BLaER1 treated with 17β-estradiol and CSF1 and Interleukin-3, amounts not matched to agents 10 nM and 100 nM (cell line): Measurements from ENCODE around the gene COX6A2.
"Not testable (repeated sequence)": the region's sequence is repeated elsewhere in the genome, so short reads cannot be mapped to it uniquely, and the experiment has no call there.

ENCODE experiments used
- H3K27ac ChIP-seq, 11 experiments: shearing (Covaris generic); formaldehyde crosslinking; 2 replicates each; pipeline ENCODE4 v1.8.1; 2022
- H3K27me3 ChIP-seq, 11 experiments: shearing (Covaris generic); formaldehyde crosslinking; 2 replicates each; pipeline ENCODE4 v1.8.1; 2022
- H3K36me3 ChIP-seq, 11 experiments: shearing (Covaris generic); formaldehyde crosslinking; 2 replicates each; pipeline ENCODE4 v1.8.1; 2022
- H3K4me1 ChIP-seq, 10 experiments: shearing (Covaris generic); formaldehyde crosslinking; 2 replicates each; pipeline ENCODE4 v1.8.1; 2022
- H3K4me2 ChIP-seq, 11 experiments: shearing (Covaris generic); formaldehyde crosslinking; 2 replicates each; pipeline ENCODE4 v1.8.1; 2022
- H3K4me3 ChIP-seq, 10 experiments: shearing (Covaris generic); formaldehyde crosslinking; 2 replicates each; pipeline ENCODE4 v1.8.1; 2022
- H3K9ac ChIP-seq, 11 experiments: shearing (Covaris generic); formaldehyde crosslinking; 2 replicates each; pipeline ENCODE4 v1.8.1; 2022
- H3K9me3 ChIP-seq, 11 experiments: shearing (Covaris generic); formaldehyde crosslinking; replicated peaks in 1 of 11; 2 replicates each; pipeline ENCODE4 v1.8.1; 2022
- H4K20me1 ChIP-seq, 11 experiments: shearing (Covaris generic); formaldehyde crosslinking; 2 replicates each; pipeline ENCODE4 v1.8.1; 2022
- Cebpa-rat ChIP-seq, 11 experiments: shearing (Covaris generic); IDR thresholded peaks; 2 replicates each; pipeline ENCODE4 v1.8.1; 2022

Gene COX6A2

GRCh38 chr16:31423241-31423640 is 4.9 kb downstream of the COX6A2 start:
- Histone ChIP-seq H3K36me3 (no peaks in the 10 kb centered on the region), H3K27me3 (no peaks in the 10 kb centered on the region), H3K4me1 (no peaks in the 10 kb centered on the region), H3K9ac (no peak overlapping the region), H3K4me3 (no peak overlapping the region), H3K9me3 (peaks cover 0 to 29% (median 6%) of the 10 kb centered on the region in 11 experiments; a peak in 8 of 22 replicates), H4K20me1 (no peaks in the 10 kb centered on the region), H3K27ac (no peak overlapping the region), H3K4me2 (no peak overlapping the region)
- no peak for TF ChIP-seq Cebpa-rat (IDR thresholded peaks at IDR 0.05)

DNA sequence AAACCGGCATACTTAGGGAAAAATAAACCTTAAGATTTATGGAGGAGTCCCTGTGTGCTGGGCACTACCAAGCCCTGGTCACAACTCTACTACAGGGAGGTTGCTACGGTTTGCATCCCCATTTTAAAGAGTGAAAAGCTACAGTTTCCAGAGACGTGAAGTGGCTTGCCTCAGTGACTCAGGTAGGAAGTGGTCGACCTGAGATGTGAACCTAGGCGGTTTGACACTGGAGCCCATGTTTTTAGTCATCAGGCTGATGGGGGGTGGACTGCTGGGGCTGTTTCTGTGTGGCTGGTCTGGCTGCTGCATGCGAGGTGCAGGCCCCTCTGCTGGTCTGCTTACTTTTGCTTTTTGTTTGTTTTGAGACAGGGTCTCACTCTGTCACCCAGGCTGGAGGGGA is 6.6 kb downstream of the COX6A2 start:
- H3K4me2 ChIP-seq, result no peak overlapping the region
- H3K9ac ChIP-seq, result no peak overlapping the region
- no peaks in the 10 kb centered on the region for H3K4me1 ChIP-seq
- H3K9me3 ChIP-seq, result peaks cover 0 to 40% (median 6%) of the 10 kb centered on the region in 11 experiments; a peak in 11 of 22 replicates
- H3K4me3 ChIP-seq, result no peak overlapping the region
- H3K27ac ChIP-seq, result no peak overlapping the region
- H3K27me3 ChIP-seq, result no peaks in the 10 kb centered on the region
- H4K20me1 ChIP-seq, result no peaks in the 10 kb centered on the region
- no peaks in the 10 kb centered on the region for H3K36me3 ChIP-seq
- TF ChIP-seq Cebpa-rat (IDR thresholded peaks at IDR 0.05), result no peak

- no peak overlapping the region for H3K4me2 ChIP-seq
- H3K4me1 ChIP-seq, result 0 out of 20 replicates have a peak, but pooled peaks cover 0 to 4% (median 0%) of the 10 kb centered on the region in 10 experiments
- no peaks in the 10 kb centered on the region for H4K20me1 ChIP-seq
- peaks cover 0 to 40% (median 6%) of the 10 kb centered on the region in 11 experiments; a peak in 11 of 22 replicates for H3K9me3 ChIP-seq
- no peaks in the 10 kb centered on the region for H3K27me3 ChIP-seq
- no peak for TF ChIP-seq Cebpa-rat (IDR thresholded peaks at IDR 0.05)
- no peak overlapping the region for H3K4me3 ChIP-seq
- no peak overlapping the region for H3K9ac ChIP-seq
- H3K27ac ChIP-seq, result no peak overlapping the region
- no peaks in the 10 kb centered on the region for H3K36me3 ChIP-seq
Measured at GRCh38 chr16:31420037-31420436, 8.1 kb downstream of the COX6A2 start.

GRCh38 chr16:31417916-31418315 is 10.2 kb downstream of the COX6A2 start:
- Histone ChIP-seq H3K4me1 (peaks cover 0 to 4% (median 0%) of the 10 kb centered on the region in 10 experiments; a peak in 1 of 20 replicates), H3K4me2 (no peak overlapping the region), H4K20me1 (no peaks in the 10 kb centered on the region), H3K36me3 (no peaks in the 10 kb centered on the region), H3K4me3 (no peak overlapping the region), H3K9ac (no peak overlapping the region), H3K9me3 (peaks cover 0 to 40% (median 6%) of the 10 kb centered on the region in 11 experiments; a peak in 11 of 22 replicates), H3K27ac (no peak overlapping the region), H3K27me3 (no peaks in the 10 kb centered on the region)
- no peak for TF ChIP-seq Cebpa-rat (IDR thresholded peaks at IDR 0.05)

DNA sequence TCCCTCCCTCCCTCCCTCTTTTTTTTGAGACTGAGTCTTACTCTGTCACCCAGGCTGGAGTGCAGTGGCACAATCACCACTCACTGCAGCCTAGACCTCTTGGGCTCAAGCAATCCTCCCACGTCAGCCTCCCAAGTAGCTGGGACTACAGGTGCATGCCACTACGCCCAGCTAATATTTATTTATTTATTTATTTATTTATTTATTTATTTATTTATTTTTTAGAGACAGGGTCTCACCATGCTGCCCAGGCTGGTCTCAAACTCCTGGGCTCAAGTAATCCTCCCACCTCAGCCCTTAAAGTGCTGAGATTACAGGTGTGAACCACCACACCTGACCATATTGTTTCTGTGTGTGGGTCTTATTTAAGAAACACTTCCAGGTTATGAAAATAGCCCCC is 11.1 kb downstream of the COX6A2 start:
- H3K4me2 ChIP-seq, H3K27ac ChIP-seq, H3K9ac ChIP-seq, H3K27me3 ChIP-seq, H4K20me1 ChIP-seq, H3K4me3 ChIP-seq, H3K4me1 ChIP-seq, H3K36me3 ChIP-seq: not testable (repeated sequence)
- peaks cover 0 to 34% (median 6%) of the 10 kb centered on the region in 11 experiments; a peak in 11 of 22 replicates for H3K9me3 ChIP-seq

DNA sequence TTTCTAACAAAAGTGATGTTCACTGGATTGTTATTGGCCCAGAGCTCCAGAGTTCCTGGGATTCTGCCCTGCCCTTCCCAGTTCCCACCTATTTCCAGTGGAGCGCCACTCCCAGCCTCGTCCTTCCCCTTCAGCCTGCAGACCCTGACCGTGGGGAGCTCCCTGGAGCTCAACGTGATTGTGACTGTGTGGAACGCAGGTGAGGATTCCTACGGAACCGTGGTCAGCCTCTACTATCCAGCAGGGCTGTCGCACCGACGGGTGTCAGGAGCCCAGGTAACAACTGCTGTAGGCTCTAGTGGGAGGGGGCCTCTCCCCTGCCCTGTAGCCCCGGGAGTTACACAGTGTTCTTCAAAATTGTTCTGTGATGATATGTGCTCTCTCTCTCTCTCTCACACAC is 11.8 kb downstream of the COX6A2 start:
- Histone ChIP-seq H3K27ac (no peak overlapping the region), H3K9me3 (peaks cover 0 to 27% (median 6%) of the 10 kb centered on the region in 11 experiments; a peak in 11 of 22 replicates), H3K4me3 (no peak overlapping the region), H3K4me2 (no peak overlapping the region), H3K4me1 (peaks cover 0 to 4% (median 0%) of the 10 kb centered on the region in 10 experiments; a peak in 1 of 20 replicates), H3K36me3 (no peaks in the 10 kb centered on the region), H4K20me1 (no peaks in the 10 kb centered on the region), H3K27me3 (no peaks in the 10 kb centered on the region), H3K9ac (no peak overlapping the region)
- TF ChIP-seq Cebpa-rat (IDR thresholded peaks at IDR 0.05), result no peak

DNA sequence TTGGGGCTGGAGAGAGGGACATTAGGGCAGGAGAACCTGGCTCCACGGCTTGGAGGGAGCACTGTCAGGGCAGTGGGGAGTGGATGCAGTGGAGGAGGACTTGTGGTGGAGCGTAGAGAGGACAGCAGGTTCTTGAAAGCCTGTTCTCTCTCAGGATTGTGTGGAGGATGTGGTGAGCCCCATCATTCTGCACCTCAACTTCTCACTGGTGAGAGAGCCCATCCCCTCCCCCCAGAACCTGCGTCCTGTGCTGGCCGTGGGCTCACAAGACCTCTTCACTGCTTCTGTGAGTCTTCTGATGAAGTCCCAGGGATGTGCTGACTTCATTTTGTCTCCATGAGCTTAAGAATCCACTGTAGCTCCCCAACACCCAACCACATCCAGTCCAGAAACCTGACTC is 13.5 kb downstream of the COX6A2 start:
- H3K27ac ChIP-seq, result no peak overlapping the region
- no peaks in the 10 kb centered on the region for H3K27me3 ChIP-seq
- H3K4me1 ChIP-seq, result peaks cover 0 to 4% (median 0%) of the 10 kb centered on the region in 10 experiments; a peak in 1 of 20 replicates
- TF ChIP-seq Cebpa-rat (IDR thresholded peaks at IDR 0.05), result no peak
- H3K9ac ChIP-seq, result no peak overlapping the region
- no peaks in the 10 kb centered on the region for H3K36me3 ChIP-seq
- H3K4me3 ChIP-seq, result no peak overlapping the region
- H3K4me2 ChIP-seq, result no peak overlapping the region
- peaks cover 0 to 11% (median 0%) of the 10 kb centered on the region in 11 experiments; a peak in 5 of 22 replicates for H3K9me3 ChIP-seq
- H4K20me1 ChIP-seq, result no peaks in the 10 kb centered on the region

- H3K4me2 ChIP-seq, result no peak overlapping the region
- no peaks in the 10 kb centered on the region for H4K20me1 ChIP-seq
- no peak overlapping the region for H3K9ac ChIP-seq
- no peak for TF ChIP-seq Cebpa-rat (IDR thresholded peaks at IDR 0.05)
- H3K4me3 ChIP-seq, result no peak overlapping the region
- peaks cover 0 to 4% (median 0%) of the 10 kb centered on the region in 10 experiments; a peak in 1 of 20 replicates for H3K4me1 ChIP-seq
- H3K9me3 ChIP-seq, result peaks cover 0 to 11% (median 0%) of the 10 kb centered on the region in 11 experiments; a peak in 5 of 22 replicates
- no peaks in the 10 kb centered on the region for H3K36me3 ChIP-seq
- H3K27ac ChIP-seq, result no peak overlapping the region
- no peaks in the 10 kb centered on the region for H3K27me3 ChIP-seq
Measured at GRCh38 chr16:31413943-31414342, 14.2 kb downstream of the COX6A2 start.

DNA sequence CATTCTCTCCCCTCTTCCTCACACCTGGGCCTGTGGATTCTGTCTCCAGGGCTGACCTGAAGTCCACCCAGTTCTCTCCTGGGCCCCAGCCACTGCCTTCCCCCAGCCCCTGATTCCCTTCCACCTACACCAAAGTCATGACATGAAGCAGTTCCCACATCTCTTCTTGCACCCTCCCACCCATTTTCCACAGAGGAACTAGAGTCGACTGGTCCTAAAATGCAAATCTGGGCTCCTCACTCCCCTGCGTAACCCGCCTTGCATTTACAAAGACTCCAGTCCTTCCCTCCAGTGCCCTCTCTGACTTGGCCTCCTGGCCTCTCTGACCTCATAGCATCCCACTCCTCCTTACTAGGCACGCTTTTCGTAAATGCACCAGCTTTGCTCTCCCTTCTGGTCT is 14.8 kb downstream of the COX6A2 start:
- Histone ChIP-seq H3K4me2 (no peak overlapping the region), H3K27ac (no peak overlapping the region), H3K9ac (no peak overlapping the region), H4K20me1 (no peaks in the 10 kb centered on the region), H3K27me3 (no peaks in the 10 kb centered on the region), H3K9me3 (peaks cover 0 to 11% (median 0%) of the 10 kb centered on the region in 11 experiments; a peak in 5 of 22 replicates), H3K4me1 (peaks cover 0 to 4% (median 0%) of the 10 kb centered on the region in 10 experiments; a peak in 1 of 20 replicates), H3K4me3 (no peak overlapping the region), H3K36me3 (no peaks in the 10 kb centered on the region)
- no peak for TF ChIP-seq Cebpa-rat (IDR thresholded peaks at IDR 0.05)

- no peaks in the 10 kb centered on the region for H3K36me3 ChIP-seq
- H4K20me1 ChIP-seq, result no peaks in the 10 kb centered on the region
- H3K4me2 ChIP-seq, result no peak overlapping the region
- TF ChIP-seq Cebpa-rat (IDR thresholded peaks at IDR 0.05), result no peak
- no peak overlapping the region for H3K4me3 ChIP-seq
- no peaks in the 10 kb centered on the region for H3K27me3 ChIP-seq
- no peak overlapping the region for H3K27ac ChIP-seq
- no peak overlapping the region for H3K9ac ChIP-seq
- H3K4me1 ChIP-seq, result peaks cover 0 to 4% (median 0%) of the 10 kb centered on the region in 10 experiments; a peak in 1 of 20 replicates
- peaks cover 0 to 7% (median 0%) of the 10 kb centered on the region in 11 experiments; a peak in 3 of 22 replicates for H3K9me3 ChIP-seq
Measured at GRCh38 chr16:31412750-31413149, 15.4 kb downstream of the COX6A2 start.
